HCT116 (cell line): ENCODE data around the gene ZNRF3. TPM values are rescaled to one million over a fixed set of nuclear protein-coding genes. Genes with fewer than 3 reads are reported as not detected.

Experiments used
- ATAC-seq: fragments of 200-7000 bp; cut with Tn5 transposase; 2 replicates; pipeline ENCODE4 v1.9.1; 2020; ENCODE audit warnings: mild to moderate bottlenecking, moderate library complexity
- BruUV-seq: library from RNA; stranded (reverse); fragments of 400-500 nt; replicated peaks from 2 replicates; lab custom pipeline; 2021; lab: Mats Ljungman, UMichigan
- CTCF ChIA-PET: fragments of 300-600 bp; sonication (Branson Sonifier 250); formaldehyde crosslinking; loops from one replicate; lab custom pipeline; 2021; ENCODE audit warnings: antibody characterized with exemption; lab: Charles Lee
- POLR2A ChIA-PET: fragments of 300-600, 350-600 bp; sonication (Branson Sonifier 250); formaldehyde crosslinking; loops from one replicate; lab custom pipeline; 2021; ENCODE audit warnings: antibody characterized with exemption; lab: Charles Lee
- RAD21 ChIA-PET, 2 experiments: fragments of 300-600 bp; sonication (Branson Sonifier 250); formaldehyde crosslinking; loops; one replicate each; lab custom pipeline; 2023; ENCODE audit warnings: low total read pairs in 2 of 2; ENCODE audit not compliant: uncharacterized antibody in 2 of 2, unreplicated experiment in 2 of 2, low non-redundant PET in 1 of 2; lab: Charles Lee
- DNase-seq: peaks from one replicate; pipeline ENCODE4 v3.0.0-alpha.2; 2010; ENCODE audit warnings: low read depth, low spot score
- H2AFZ ChIP-seq: fragments of 200-600 bp; shearing (Covaris generic), sonication (generic); 2 replicates; pipeline ENCODE4 v1.6.1; 2017; ENCODE audit warnings: low read depth, mixed run types, mixed read lengths, antibody characterized with exemption, low read length; ENCODE audit not compliant: poor library complexity, severe bottlenecking
- H3K27ac ChIP-seq: 2 replicates; pipeline ENCODE4 v1.5.1; 2012; ENCODE audit warnings: low read depth, low read length
- H3K27me3 ChIP-seq: fragments of 200-600 bp; sonication (generic); 2 replicates; pipeline ENCODE4 v1.6.1; 2016; ENCODE audit warnings: mixed run types, low read length, mixed read lengths; ENCODE audit not compliant: insufficient read depth
- H3K36me3 ChIP-seq, 2 experiments: fragments of 200-500 bp in 1 of 2; fragments of 200-600 bp in 1 of 2; sonication (Bioruptor generic) in 1 of 2; sonication (generic) in 1 of 2; 2 replicates each; pipeline versions ENCODE4 v1.5.1 to v1.6.1; 2014 to 2016; ENCODE audit warnings: low read length in 2 of 2, inconsistent platforms in 1 of 2, mixed read lengths in 1 of 2, mixed run types in 1 of 2; ENCODE audit not compliant: insufficient read depth in 2 of 2, control insufficient read depth in 1 of 2
- H3K4me1 ChIP-seq, 2 experiments: fragments of 200-600 bp in 1 of 2; sonication (generic) in 1 of 2; 2 replicates each; pipeline versions ENCODE4 v1.5.1 to v1.6.1; 2012 to 2017; ENCODE audit warnings: low read length in 2 of 2, inconsistent platforms in 1 of 2, mild to moderate bottlenecking in 1 of 2, mixed read lengths in 1 of 2, mixed run types in 1 of 2, moderate library complexity in 1 of 2; ENCODE audit not compliant: insufficient read depth in 2 of 2, control insufficient read depth in 1 of 2
- H3K4me2 ChIP-seq: fragments of 200-600 bp; sonication (generic); 2 replicates; pipeline ENCODE4 v1.6.1; 2017; ENCODE audit warnings: mixed run types, low read length, mixed read lengths
- H3K4me3 ChIP-seq, 2 experiments: fragments of 200-600 bp in 1 of 2; sonication (generic) in 1 of 2; replicated peaks in 1 of 2; 2 replicates each; pipeline ENCODE4 v1.5.1; 2011 to 2016; ENCODE audit warnings: low read length in 2 of 2, control low read depth in 1 of 2, low read depth in 1 of 2, mild to moderate bottlenecking in 1 of 2, mixed read lengths in 1 of 2, mixed run types in 1 of 2
- H3K79me2 ChIP-seq: fragments of 200-600 bp; sonication (generic); 2 replicates; pipeline ENCODE4 v1.6.1; 2017; ENCODE audit warnings: mild to moderate bottlenecking, mixed run types, low read length, moderate library complexity, mixed read lengths; ENCODE audit not compliant: insufficient read depth
- H3K9ac ChIP-seq: fragments of 200-600 bp; sonication (generic); 2 replicates; pipeline ENCODE4 v1.6.1; 2016; ENCODE audit warnings: low read length, mixed read lengths
- H3K9me2 ChIP-seq: fragments of 200-600 bp; sonication (generic), shearing (Covaris generic); 2 replicates; pipeline ENCODE4 v1.6.1; 2017; ENCODE audit warnings: mixed run types, mild to moderate bottlenecking, moderate library complexity; ENCODE audit not compliant: insufficient read depth
- H3K9me3 ChIP-seq, 2 experiments: fragments of 200-500 bp in 1 of 2; fragments of 200-600 bp in 1 of 2; sonication (Bioruptor generic) in 1 of 2; sonication (generic) in 1 of 2; 2 replicates each; pipeline ENCODE4 v1.6.1; 2014 to 2017; ENCODE audit warnings: low read length in 2 of 2, mixed read lengths in 2 of 2, inconsistent platforms in 1 of 2, low read depth in 1 of 2, mild to moderate bottlenecking in 1 of 2, mixed run types in 1 of 2, moderate library complexity in 1 of 2; ENCODE audit not compliant: control insufficient read depth in 1 of 2, insufficient read depth in 1 of 2
- H4K20me1 ChIP-seq: fragments of 200-600 bp; sonication (generic), shearing (Covaris generic); 2 replicates; pipeline ENCODE4 v1.6.1; 2017; ENCODE audit warnings: mixed run types, mild to moderate bottlenecking, moderate library complexity; ENCODE audit not compliant: insufficient read depth
- CBX3 ChIP-seq: IDR thresholded peaks from 2 replicates; pipeline ENCODE4 v1.6.1; 2012; ENCODE audit warnings: low read depth
- ELF1 ChIP-seq: IDR thresholded peaks from 2 replicates; pipeline ENCODE4 v1.6.1; 2012; ENCODE audit warnings: low read depth, borderline replicate concordance
- EZH2 ChIP-seq: fragments of 200-600 bp; sonication (generic); IDR thresholded peaks from 2 replicates; pipeline ENCODE4 v1.6.1; 2017; ENCODE audit warnings: antibody characterized with exemption, mixed run types
- EZH2phosphoT487 ChIP-seq: fragments of 200-600 bp; IDR thresholded peaks from 2 replicates; pipeline ENCODE4 v1.6.1; 2018; ENCODE audit warnings: antibody characterized with exemption, borderline replicate concordance
- FOSL1 ChIP-seq: IDR thresholded peaks from 2 replicates; pipeline ENCODE4 v1.6.1; 2012; ENCODE audit warnings: low read depth
- POLR2A ChIP-seq: IDR thresholded peaks from 2 replicates; pipeline ENCODE4 v1.7.0; 2011; ENCODE audit warnings: borderline replicate concordance; ENCODE audit not compliant: insufficient read depth, insufficient read length; ENCODE audit errors: extremely low read depth
- POLR2AphosphoS5 ChIP-seq: IDR thresholded peaks from 2 replicates; pipeline ENCODE4 v1.6.1; 2011; ENCODE audit warnings: mild to moderate bottlenecking, low read depth, low read length, moderate library complexity
- RAD21 ChIP-seq: IDR thresholded peaks from 2 replicates; pipeline ENCODE4 v1.6.1; 2012; ENCODE audit warnings: low read depth, mild to moderate bottlenecking
- SIN3A ChIP-seq: IDR thresholded peaks from 2 replicates; pipeline ENCODE4 v1.6.1; 2012; ENCODE audit warnings: low read depth
- SP1 ChIP-seq: IDR thresholded peaks from 2 replicates; pipeline ENCODE4 v1.6.1; 2012; ENCODE audit warnings: low read depth
- TCF7L2 ChIP-seq: IDR thresholded peaks from 2 replicates; pipeline ENCODE4 v1.7.0; 2011; ENCODE audit warnings: borderline replicate concordance, inconsistent platforms; ENCODE audit not compliant: insufficient read depth, insufficient read length; ENCODE audit errors: extremely low read depth
- YY1 ChIP-seq: IDR thresholded peaks from 2 replicates; pipeline ENCODE4 v1.6.1; 2011; ENCODE audit warnings: low read length, low read depth, moderate library complexity, mild to moderate bottlenecking; ENCODE audit not compliant: insufficient replicate concordance; ENCODE audit errors: extremely low read depth
- ZFX ChIP-seq: fragments of 450-650 bp; IDR thresholded peaks from 2 replicates; pipeline ENCODE4 v1.6.1; 2017
- ZNF274 ChIP-seq: fragments of 200-500 bp; sonication (Bioruptor generic); IDR thresholded peaks from 2 replicates; pipeline ENCODE4 v1.6.1; 2014; ENCODE audit warnings: mild to moderate bottlenecking, low read depth, low read length, inconsistent platforms
- intact Hi-C: fragments of 100-400 bp; cut with micrococcal nuclease; formaldehyde crosslinking; loops from 2 replicates; pipeline ENCODE4 v1.10.0; 2022
- total RNA-seq: library from RNA; stranded (reverse); gene quantifications from one replicate; pipeline ENCODE4 v1.2.1, GENCODE V29; 2021; ENCODE audit not compliant: unreplicated experiment
- TF ChIP-seq, protein P1 (sequence below): IDR thresholded peaks from 2 replicates; pipeline ENCODE4 v1.6.1; 2012
- TF ChIP-seq, protein P2 (sequence below): IDR thresholded peaks from 2 replicates; pipeline ENCODE4 v1.6.1; 2011; ENCODE audit warnings: mild to moderate bottlenecking, low read length, moderate library complexity; ENCODE audit not compliant: insufficient replicate concordance; ENCODE audit errors: extremely low read depth
- TF ChIP-seq, protein P3 (sequence below): IDR thresholded peaks from 2 replicates; pipeline ENCODE4 v1.6.1; 2012
- TF ChIP-seq, protein P4 (sequence below): IDR thresholded peaks from 2 replicates; pipeline ENCODE4 v1.6.1; 2012; ENCODE audit warnings: low read depth

Gene ZNRF3
- total RNA-seq, 1 experiment from 2014 or later = 12.2 TPM

DNA sequence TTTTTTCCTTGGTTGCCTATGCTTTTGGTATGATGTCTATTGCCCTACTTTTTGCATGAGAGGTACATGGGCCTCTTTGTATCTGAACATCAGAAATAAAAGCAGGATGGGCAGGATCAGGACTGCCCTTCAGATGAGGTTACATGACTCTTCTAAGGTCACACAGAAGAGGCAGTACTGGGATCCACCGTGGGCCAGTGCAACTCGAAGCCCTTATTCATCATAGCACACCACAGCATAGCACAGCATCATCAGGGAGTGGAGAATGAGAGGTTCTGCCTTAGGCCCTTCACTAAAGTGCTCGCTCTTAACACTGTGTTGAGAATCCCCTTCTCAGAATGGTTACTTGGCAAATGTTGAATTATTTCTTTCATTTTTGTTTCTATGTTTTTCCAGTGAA lies 90.0 kb downstream of the ZNRF3 start:
- Histone ChIP-seq H3K27me3 (no peaks in the 10 kb centered on the region), H3K36me3 (no peaks in the 10 kb centered on the region), H3K79me2 (peaks cover 6% of the 10 kb centered on the region; the same call in 1 of the 2 replicates), H3K4me3 (no peak overlapping the region), H3K4me2 (no peak overlapping the region), H2AFZ (no peak overlapping the region), H3K27ac (no peak overlapping the region), H3K9me2 (no peaks in the 10 kb centered on the region), H3K4me1 (peaks cover 41 to 60% of the 10 kb centered on the region in 2 experiments), H4K20me1 (peaks cover 7% of the 10 kb centered on the region; the same call in 1 of the 2 replicates), H3K9me3 (no peaks in the 10 kb centered on the region), H3K9ac (no peak overlapping the region)
- TF ChIP-seq ZFX (no peak), CBX3 (no peak), POLR2AphosphoS5 (no peak), EZH2 (no peak), FOSL1 (no peak), TCF7L2 (no peak), ELF1 (no peak), SIN3A (no peak), SP1 (no peak), ZNF274 (no peak), YY1 (no peak), POLR2A (no peak), EZH2phosphoT487 (no peak), RAD21 (no peak)
- TF ChIP-seq, protein P1, sequence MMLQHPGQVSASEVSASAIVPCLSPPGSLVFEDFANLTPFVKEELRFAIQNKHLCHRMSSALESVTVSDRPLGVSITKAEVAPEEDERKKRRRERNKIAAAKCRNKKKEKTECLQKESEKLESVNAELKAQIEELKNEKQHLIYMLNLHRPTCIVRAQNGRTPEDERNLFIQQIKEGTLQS = no peak
- TF ChIP-seq, protein P2, sequence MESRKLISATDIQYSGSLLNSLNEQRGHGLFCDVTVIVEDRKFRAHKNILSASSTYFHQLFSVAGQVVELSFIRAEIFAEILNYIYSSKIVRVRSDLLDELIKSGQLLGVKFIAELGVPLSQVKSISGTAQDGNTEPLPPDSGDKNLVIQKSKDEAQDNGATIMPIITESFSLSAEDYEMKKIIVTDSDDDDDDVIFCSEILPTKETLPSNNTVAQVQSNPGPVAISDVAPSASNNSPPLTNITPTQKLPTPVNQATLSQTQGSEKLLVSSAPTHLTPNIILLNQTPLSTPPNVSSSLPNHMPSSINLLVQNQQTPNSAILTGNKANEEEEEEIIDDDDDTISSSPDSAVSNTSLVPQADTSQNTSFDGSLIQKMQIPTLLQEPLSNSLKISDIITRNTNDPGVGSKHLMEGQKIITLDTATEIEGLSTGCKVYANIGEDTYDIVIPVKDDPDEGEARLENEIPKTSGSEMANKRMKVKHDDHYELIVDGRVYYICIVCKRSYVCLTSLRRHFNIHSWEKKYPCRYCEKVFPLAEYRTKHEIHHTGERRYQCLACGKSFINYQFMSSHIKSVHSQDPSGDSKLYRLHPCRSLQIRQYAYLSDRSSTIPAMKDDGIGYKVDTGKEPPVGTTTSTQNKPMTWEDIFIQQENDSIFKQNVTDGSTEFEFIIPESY = no peak
- TF ChIP-seq, protein P3, sequence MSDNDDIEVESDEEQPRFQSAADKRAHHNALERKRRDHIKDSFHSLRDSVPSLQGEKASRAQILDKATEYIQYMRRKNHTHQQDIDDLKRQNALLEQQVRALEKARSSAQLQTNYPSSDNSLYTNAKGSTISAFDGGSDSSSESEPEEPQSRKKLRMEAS = no peak
- TF ChIP-seq, protein P4, sequence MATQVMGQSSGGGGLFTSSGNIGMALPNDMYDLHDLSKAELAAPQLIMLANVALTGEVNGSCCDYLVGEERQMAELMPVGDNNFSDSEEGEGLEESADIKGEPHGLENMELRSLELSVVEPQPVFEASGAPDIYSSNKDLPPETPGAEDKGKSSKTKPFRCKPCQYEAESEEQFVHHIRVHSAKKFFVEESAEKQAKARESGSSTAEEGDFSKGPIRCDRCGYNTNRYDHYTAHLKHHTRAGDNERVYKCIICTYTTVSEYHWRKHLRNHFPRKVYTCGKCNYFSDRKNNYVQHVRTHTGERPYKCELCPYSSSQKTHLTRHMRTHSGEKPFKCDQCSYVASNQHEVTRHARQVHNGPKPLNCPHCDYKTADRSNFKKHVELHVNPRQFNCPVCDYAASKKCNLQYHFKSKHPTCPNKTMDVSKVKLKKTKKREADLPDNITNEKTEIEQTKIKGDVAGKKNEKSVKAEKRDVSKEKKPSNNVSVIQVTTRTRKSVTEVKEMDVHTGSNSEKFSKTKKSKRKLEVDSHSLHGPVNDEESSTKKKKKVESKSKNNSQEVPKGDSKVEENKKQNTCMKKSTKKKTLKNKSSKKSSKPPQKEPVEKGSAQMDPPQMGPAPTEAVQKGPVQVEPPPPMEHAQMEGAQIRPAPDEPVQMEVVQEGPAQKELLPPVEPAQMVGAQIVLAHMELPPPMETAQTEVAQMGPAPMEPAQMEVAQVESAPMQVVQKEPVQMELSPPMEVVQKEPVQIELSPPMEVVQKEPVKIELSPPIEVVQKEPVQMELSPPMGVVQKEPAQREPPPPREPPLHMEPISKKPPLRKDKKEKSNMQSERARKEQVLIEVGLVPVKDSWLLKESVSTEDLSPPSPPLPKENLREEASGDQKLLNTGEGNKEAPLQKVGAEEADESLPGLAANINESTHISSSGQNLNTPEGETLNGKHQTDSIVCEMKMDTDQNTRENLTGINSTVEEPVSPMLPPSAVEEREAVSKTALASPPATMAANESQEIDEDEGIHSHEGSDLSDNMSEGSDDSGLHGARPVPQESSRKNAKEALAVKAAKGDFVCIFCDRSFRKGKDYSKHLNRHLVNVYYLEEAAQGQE = no peak
- ChIA-PET CTCF (no interaction called here), RAD21 (no interaction called here), POLR2A (no interaction called here)
- no TSS peak for BruUV-seq
- no peak for DNase-seq
- ATAC-seq = 0 out of 2 replicates have a peak, but pooled peaks have one; percentile 31
- intact Hi-C loops = no loop called here
